Hepatocyte (in vitro differentiated cells): ENCODE results near the gene ALDH9A1.

Experiments
- CTCF ChIP-seq: fragments of 200-600 bp; sonication (generic); IDR thresholded peaks from 2 replicates; pipeline ENCODE4 v1.5.1; 2016; ENCODE audit warnings: antibody characterized with exemption, mild to moderate bottlenecking; ENCODE audit not compliant: poor library complexity
- EZH2 ChIP-seq: fragments of 200-600 bp; sonication (generic); IDR thresholded peaks from 2 replicates; pipeline ENCODE4 v1.6.1; 2016; ENCODE audit warnings: antibody characterized with exemption, mild to moderate bottlenecking, borderline replicate concordance
- EZH2phosphoT487 ChIP-seq: fragments of 200-600 bp; sonication (generic); IDR thresholded peaks from one replicate; pipeline ENCODE4 v1.6.1; 2018; ENCODE audit warnings: antibody characterized with exemption, mild to moderate bottlenecking, low read depth, moderate library complexity; ENCODE audit not compliant: unreplicated experiment, severe bottlenecking

DNA sequence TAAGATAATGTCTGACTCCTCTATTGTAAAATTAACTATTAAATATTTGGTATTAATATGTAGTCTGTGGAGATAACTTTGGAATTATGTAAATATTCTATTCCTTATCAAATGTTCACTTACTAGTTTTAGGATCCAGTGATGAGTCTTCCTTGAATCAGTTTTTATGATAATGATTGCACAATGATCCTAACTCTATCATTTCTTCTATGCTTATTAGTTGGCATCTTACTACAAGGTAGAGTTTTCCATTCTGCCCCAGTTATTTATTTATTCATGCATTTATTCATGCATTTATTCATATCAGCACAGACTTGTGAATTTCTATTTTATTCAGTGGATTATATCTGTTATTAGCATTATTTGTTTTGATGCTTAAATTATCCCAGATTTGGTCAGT is 74.7 kb downstream of the ALDH9A1 start:
- TF ChIP-seq CTCF (no peak), EZH2 (no peak), EZH2phosphoT487 (no peak)
